Glomerular endothelial cell (primary cell): ENCODE measurements around the gene PTPRE. TPM values are rescaled to one million over a fixed set of nuclear protein-coding genes. Genes with fewer than 3 reads are reported as not detected.
A peak's percentile ranks its signal among the peaks of the same experiment; 100 is the strongest.

Experiments used
- DNase-seq: peaks from one replicate; pipeline ENCODE4 v3.0.0-alpha.2; 2011; ENCODE audit warnings: low read depth, low spot score; ENCODE audit errors: extremely low read depth
- total RNA-seq: library from RNA; depleted of rRNA; stranded (reverse); fragments of >200 nt; gene quantifications from 2 replicates; pipeline ENCODE4 v1.2.3, GENCODE V29; 2015

Gene PTPRE
- total RNA-seq, 1 donor from 2014 or later = 90.1 TPM

DNA sequence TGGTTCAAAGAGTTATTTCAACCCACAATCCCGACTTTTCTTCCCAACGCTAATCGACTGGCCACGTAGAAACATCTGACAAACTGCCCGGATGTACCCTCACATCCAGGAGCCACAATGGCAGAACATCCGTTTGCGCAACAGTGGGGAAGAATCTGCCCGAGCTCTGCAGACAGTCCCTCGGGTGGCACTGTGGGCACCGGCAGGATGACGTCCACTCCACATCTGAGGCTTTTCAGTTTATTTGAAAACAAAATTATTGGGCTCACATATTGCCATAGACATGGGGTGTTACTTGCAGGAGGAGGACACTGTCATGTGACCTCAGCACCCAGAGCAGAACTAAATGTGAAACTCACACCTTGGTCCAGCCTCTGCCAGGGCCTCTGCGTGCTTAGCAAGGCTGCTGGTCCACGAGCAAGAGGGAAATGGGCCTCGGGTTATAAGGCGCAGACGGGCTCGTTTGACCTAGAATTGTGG lies 135.3 kb downstream of the PTPRE start:
- DNase-seq = no peak

DNA sequence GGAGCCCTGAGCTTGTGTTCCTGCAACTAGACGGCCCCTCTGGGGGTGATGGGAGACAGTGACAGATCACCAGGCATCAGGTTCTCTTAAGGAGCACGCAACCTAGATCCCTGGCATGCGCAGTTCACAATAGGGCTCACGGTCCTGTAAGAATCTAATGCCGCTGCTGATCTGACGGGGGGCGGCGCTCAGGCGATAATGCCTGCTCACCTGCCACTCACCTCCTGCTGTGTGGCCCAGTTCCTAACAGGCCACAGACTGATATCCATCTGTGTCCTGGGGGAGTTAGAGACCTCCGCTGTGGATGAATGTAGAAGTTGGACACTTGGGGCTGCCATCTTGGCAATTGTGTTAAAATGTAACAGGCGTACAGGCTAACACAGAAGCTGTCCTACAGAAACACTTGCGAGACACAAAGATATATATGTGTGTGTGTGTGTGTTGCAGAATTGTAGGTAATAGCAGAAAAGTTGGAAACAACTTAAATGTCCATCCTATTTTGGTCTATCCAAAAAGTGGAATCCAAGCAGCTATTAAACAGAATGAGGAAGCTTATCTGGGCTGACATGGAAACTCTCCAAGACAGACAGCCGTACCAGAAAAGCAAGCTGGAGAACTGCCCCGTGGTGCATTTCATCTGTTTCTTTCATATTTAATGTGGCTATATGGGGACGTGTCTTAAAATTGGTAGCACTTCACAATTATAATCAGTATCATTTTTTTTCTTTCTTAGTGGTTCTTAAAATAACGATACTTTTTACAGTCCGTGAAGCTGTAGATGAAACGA lies 136.5 kb downstream of the PTPRE start:
- DNase-seq = no peak

DNA sequence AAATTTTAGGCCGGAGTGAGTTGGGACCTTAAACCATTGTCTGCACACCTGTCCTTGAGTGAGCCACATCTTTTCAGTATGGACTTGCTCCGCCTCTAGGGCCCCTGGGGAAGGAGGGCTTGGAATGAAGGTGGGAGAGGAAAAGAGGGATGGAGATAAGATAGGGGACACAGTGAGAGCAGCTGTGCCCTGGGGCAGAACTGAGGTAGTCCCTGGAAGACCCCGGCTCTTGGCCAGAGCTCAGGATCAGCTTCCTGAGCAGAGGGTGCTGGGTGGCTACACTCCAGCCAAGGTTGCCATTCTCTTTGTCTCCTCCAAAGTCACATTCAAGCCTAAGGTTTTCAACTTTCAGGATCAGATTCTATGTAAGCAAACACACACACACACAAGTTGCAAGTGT lies 137.3 kb downstream of the PTPRE start:
- DNase-seq = no peak

DNA sequence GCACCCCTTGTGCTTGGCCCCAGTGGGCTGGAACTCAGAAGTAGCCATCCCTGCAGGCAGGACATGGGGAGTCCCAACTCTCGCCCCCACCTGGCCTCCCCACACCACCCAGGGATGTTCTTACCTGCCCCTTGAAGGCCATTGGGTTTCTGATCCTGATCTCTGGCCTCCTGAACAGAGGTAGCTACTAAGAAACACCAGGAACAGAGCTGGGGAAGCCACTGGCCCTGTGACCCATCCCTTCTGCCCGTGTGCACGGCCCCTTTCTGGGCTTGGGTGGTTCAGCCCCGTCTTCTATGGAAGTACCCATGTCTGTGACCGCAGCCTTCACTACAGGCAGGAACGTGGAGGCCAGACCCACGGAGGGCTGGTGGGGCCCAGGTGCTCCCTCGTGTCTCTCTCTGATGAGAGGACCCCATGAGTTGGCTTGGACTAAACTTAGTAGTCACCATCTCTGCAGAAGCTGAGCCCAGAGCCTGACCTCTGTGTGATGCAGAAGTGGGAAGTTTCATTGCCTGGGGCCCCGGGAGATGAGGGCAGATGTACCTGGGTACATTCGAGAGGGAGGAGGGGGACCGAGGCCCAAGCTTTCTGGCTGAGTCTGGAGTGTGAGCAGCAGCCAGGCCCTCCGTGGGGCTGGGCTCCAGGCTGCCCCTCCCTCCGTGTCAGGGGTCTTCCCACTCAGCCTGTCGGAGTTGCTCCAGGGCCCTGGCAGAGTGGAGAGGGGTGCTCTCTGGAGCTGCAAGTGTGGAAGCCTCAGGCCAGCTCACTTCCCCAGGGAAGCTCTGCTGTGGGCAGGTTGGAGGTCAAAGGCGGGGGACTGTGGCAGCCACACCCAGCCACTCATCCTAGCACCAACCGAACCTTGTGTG lies 138.3 kb downstream of the PTPRE start:
- no peak for DNase-seq

DNA sequence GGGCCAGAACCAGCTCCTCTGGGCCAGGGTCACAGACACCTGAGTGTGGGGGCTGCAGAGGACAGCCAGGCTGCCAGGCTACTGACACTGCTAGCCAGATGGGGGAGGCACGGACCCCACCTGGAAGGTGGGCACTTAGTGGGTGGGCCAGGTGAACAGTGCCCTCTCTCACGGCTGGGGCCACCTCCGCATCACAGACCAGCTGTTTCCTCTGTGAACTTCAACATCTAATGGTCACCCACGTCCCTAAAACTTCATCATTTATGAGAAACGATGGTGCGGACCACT lies 138.9 kb downstream of the PTPRE start:
- DNase-seq = no peak

DNA sequence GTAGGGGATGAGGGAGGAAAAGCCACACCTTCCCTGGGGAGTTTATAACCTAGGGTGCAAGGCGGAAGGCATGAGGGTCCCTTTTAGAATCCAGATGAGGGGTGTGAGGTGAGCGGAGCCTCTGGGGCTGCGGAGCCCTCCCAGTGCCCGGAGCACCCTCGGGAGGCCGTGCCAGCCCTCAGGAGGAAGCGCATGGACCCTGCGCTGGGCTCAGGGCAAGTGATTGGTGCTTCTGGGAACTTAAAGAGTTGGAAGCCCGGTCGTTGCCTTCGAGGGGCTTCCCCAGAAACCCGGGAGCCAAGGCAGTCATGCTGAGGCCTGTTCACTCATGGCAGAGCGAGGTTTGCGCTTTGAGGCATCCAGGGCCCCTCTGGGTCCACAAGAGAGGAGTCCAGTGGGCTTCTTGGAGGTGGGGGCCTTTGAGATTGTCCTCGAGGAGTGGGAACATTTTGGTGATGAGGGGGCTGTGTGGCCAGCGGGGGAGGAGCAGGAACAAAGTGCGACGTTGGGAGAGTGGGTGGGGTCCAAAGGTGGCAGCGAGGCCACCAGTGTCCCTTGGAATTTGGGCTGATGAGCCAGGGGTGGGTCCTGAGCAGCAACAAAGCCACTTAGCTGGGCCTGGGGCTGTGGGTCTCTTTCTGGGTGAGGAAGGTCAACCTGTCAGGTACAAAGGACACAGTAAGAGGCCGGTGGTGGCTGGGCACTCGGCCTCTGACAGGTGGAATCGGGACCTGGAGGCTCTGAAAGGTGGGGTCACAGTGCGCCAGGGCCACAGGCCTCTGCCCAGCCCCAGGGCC lies 139.5 kb downstream of the PTPRE start:
- DNase-seq = no peak

DNA sequence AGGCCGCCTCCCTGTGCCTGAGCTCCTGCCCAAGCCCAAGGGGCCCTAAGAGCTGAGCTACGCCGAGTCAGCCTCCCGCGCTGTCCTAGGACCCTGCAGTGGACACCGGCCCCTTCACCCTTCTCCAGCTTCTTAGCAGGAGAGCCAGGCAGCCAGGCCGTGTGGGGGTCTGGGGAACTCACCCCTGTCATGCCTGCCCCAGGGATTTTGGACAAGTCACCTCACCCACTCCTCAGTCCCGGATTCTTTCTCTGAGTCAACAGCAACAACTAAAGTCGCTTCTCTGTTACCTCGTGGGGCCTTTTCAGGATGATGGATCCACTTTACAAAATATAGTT lies 140.0 kb downstream of the PTPRE start:
- DNase-seq = no peak

DNA sequence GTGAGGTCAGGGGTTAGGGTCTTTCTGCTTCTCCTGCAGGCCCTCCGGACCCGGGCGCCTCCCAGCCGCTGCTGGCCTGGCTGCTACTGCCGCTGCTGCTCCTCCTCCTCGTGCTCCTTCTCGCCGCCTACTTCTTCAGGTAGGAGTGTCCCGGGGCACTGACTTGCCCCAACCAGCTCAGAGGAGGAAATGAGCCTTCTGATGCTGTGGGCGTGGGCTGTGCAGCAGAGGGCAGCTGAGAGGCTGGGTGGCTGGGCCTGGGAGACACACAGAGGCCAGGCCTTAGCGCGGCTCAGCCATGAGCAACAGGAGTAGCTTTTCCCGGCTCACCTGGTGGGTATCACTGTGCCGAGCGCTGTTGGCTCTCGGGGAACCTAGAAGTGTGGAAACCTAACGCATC lies 140.4 kb downstream of the PTPRE start:
- DNase-seq = no peak

DNA sequence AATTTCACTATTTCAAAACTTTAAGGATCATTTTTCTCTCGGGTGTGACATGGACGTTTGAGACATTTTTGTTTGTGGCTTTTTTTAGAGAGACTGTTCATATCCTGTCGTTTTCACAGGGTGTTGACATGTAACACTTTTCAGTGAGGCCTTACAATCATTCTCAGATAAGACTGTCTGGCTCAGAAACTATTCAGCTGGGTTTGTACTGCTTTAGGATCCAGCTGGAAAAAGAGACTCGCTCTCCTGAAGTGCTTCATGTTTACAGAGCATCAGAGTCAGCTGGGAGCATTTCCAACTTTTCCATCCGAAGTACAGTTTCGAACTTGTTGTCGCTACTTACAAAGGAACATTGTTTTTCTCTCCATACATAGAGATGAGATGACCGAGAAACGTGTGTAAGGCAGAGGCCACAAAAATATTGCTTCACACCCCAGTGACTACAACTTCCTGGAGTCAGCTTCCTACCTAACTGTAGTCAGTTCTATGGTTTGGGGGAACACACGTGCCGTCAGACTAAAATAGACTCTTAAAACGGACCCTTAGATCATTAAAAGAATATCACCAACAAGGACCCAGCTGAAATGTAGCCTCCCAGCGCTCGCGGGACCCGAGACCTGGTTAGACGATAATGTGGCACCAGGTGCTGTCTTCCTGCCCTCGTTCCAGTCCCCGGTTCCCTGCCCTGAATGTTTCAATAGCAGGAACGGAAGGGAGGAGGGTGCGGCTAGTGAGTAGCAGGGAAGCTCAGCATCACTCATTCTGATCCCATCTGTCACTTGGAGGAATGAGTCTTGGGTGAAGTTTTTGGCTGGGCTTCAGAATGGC lies 141.3 kb downstream of the PTPRE start:
- DNase-seq = peak; percentile 23

DNA sequence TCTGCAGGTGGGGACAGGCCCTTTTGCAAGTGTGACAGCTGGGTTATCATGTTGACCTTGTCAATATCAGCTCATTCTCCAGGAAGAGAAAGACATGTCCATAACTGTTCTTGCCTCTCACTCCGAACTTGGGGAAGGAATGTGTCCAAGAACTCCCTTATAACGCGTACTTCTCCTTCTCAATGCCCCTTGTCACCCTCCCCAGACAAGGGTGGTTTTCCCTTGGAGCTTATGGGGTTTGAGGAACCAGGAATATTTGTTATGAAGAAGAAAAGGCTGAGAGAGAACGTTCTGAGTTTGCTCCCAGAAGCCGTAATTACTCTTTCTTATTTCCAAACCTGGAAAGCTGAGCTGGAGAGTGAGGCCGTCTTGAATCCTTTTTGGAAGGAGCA lies 141.9 kb downstream of the PTPRE start:
- no peak for DNase-seq

DNA sequence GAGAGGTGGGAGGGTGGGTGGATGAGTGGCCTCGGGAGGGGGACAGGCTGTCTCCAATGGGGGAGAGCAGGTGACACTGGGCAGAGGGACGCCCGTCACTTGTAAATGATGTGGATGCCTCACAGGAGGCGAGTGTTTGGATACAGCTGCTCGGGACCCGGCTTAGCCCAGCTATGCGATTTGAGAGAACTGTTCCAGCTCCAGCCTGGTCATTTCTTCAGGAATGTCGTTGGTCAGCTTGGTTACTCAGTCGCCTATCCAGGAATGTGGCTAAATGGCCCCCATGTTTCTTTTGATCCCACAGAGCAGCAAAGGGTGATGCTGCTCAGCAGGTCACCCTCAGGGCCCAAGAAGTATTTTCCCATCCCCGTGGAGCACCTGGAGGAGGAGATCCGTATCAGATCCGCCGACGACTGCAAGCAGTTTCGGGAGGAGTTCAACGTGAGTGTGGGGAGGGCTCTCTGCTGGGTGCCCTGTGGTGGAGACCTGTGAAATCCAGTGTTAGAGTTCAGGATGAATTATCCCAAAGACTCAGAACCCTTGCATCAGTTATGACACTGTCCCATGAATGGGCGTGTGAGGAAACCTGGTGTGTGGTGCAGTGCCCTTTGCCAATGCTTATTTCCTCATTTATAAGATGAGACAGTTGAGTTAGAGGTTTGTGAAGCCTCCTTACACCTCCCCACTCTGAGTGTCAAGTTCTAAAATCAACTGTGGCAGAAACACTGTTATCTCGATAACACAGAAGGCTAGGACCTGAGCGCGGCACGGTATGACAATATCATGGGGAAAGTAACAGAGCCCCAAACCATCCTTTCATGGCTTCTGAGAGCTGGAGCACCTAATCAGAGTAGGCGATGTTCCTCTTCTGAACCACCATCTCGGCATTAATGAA lies 142.6 kb downstream of the PTPRE start:
- DNase-seq = no peak

DNA sequence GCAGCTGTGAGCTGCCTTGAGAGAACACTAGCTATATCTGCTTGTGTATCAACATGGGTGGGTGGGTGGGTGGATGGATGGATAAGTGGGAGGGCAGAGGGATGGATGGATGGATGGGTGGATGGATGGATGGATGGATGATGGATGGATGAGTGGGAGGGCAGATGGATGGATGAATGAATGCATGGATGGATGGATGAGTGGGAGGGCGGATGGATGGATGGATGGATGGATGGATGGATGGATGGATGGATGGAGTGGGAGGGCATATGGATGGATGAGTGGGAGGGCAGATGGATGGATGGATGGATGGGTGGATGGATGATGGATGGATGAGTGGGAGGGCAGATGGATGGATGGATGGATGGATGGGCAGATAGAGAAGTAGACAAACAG lies 143.2 kb downstream of the PTPRE start:
- DNase-seq = no peak

DNA sequence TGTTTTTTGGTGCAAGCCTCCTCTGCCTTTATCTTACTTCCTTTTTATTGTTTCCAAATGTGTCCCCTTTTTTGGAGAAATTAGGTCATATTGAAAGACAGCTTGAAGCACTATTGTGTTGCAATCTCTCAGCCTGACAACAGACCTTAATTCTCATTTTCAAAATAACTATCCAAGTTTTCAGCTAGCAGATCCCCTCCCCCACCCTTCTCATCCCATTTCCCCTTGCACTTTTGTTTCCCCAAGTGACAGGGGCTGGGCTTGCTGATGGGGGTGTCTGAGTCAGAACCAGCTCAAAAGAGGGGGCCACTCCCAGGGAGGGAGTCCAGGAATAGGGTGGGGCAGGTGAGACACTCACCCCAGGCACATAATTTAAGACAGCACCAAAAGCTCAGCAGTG lies 144.0 kb downstream of the PTPRE start:
- no peak for DNase-seq

DNA sequence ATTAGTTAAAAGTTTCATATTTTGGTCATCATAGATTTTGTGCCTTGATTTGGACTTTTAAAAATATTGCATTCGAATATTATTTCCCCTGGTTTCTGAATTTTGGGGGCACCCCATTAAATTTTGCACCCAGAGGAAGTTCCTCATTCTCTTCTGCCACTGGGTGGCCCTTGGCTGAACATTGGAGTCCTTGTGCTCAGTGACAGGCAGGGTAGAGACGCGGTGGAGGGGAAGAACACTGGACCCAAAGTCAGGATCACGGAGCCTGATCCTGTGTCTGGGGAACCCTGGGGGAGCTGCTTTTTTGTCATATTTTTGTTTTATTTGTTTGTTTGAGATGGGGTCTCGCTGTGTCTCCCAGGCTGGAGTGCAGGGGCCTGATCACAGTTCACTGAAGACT lies 144.6 kb downstream of the PTPRE start:
- DNase-seq = no peak

DNA sequence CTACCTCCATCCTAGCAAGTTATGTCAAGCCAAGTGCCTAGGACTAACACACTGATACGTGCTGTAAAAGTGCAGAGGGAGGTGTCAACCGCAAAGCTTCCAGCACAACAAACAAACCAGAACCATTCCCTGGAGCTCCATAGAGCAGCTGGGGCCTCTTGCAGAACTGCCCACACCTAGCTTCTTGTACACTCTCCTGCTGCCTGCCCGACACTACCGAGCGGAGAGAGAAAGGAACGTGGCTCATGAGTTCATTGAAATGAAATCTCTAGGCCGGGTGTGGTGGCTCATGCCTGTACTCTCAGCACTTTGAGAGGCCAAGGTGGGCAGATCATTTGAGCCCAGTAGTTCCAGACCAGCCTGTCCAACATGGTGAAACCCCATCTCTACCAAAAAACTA lies 145.8 kb downstream of the PTPRE start:
- DNase-seq = no peak

DNA sequence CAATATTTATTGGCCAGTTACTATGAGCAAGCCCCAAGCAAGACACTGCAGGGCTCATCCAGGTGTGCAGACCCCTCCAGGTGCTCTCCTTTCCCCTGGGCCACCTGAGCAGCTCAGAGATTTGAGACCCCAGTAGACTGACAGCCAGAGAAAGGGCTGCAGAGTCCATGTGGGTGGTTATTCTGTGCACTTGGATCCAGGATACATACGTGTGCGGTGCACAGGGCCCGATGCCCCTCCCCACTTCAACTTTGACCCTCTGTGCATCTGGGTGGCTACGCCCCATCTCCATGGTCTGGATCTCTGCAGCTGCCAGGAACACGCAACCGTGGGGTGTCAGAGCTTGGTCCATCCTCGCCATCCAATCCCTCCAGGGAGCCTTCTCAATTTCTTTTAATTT lies 146.5 kb downstream of the PTPRE start:
- DNase-seq = no peak

DNA sequence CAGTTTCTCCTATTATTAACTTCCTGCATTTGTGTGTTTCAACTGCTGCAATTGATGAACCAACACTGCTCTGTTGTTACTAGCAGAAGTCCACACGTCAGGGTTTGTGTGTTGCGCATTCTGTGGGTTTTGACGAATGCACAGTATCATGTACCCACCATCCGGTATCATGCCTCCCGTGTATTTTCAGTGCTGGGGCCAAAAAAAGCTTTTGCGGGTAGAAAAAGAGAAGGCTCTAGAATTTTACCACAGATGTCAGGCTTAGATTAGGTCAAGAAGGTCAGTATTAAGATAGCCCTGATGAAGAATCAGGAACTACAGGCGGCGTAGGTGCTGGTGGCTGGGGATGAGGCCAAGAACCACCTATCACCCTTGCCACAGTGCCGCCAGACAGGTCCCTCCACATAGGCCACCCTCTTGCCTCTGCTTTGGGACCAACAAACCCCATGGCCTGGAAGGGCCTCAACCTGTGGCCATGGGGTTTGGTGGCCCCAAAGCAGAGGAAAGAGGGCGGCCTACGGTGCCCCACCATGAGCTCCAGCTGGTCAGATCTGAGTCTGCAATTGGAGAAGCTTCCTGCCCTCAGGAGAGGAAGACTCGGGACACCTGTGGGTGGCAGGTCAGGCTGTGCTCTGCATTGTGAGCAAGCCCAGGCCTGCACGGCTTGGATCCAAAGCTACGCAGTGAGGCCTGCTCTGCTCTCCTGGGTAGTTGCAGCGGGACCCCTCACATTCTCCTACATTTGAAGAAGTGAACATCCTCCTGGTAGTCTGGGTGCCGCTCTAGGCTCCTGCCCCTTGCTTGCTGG lies 147.5 kb downstream of the PTPRE start:
- DNase-seq = no peak

DNA sequence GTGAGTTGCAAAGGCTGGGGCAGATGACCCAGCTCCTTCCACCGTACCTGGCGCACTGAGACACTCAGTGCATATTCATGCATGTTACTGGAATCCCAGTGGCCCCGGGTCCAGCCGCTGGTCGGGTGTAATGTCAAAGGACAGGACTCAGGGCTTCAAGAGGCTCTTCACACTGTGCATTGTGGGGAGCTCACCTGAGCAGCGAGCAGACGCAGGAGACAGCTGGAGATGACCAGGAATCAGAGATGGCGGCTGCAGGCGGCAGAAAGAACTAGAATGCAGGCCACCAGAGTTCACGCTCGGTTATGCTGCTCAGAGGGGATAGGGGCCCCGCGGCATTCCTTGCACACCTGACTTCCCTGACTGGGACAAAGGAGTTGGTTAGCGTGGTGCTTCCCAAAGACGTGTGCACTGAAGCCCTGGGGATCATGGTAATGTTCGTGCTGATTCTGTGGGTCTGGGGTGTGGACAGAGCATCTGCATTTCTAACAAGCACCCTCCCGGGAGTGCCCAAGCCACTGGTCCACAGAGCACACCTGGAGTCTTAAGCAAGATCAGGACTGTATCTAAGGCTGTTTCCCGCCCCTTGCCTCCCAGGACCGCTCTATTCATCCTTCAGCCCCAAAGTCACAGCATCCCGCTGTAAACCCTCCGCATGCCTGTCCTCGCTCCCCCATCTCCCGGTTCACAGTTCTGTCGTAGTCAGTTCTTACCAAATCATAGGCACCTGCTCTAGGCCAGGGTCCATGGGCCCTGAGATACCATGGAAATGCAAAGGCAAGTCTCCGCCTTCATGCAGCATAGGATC lies 148.4 kb downstream of the PTPRE start:
- DNase-seq = no peak
